ENCODE results near the gene SACS.

DNA sequence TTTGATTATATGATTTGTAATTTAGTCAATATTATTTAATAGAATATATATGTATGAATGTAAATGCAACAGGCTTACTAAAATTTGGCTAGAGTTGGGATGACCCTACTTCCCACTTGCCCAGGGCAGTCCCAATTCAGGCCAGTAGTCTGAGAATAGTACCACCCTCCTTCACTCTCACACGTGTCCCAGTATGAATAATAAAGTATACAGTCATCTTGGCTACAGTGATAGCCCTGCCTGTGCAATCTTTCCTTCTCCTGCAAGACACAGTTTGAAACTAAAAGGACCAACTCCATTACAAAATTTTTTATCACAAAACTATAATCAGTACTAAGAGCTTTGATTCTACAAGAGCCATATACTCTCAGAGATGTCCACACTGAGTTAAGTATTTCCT is 76.2 kb downstream of the SACS start:
- TF ChIP-seq, protein P1, sequence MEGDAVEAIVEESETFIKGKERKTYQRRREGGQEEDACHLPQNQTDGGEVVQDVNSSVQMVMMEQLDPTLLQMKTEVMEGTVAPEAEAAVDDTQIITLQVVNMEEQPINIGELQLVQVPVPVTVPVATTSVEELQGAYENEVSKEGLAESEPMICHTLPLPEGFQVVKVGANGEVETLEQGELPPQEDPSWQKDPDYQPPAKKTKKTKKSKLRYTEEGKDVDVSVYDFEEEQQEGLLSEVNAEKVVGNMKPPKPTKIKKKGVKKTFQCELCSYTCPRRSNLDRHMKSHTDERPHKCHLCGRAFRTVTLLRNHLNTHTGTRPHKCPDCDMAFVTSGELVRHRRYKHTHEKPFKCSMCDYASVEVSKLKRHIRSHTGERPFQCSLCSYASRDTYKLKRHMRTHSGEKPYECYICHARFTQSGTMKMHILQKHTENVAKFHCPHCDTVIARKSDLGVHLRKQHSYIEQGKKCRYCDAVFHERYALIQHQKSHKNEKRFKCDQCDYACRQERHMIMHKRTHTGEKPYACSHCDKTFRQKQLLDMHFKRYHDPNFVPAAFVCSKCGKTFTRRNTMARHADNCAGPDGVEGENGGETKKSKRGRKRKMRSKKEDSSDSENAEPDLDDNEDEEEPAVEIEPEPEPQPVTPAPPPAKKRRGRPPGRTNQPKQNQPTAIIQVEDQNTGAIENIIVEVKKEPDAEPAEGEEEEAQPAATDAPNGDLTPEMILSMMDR (IDR thresholded peaks at IDR 0.05), result no peak
- no peak for TF ChIP-seq EZH2 (IDR thresholded peaks at IDR 0.05; ENCODE audit: borderline replicate concordance, insufficient read depth, low read depth, low read length, poor library complexity, severe bottlenecking)
